HG02938 (cell line): Measurements from ENCODE around the gene HLA-F.

Experiments used
- ATAC-seq: cut with Tn5 transposase; IDR thresholded peaks from one replicate; pipeline ENCODE4 v1.9.1; 2021; ENCODE audit warnings: mild to moderate bottlenecking, moderate library complexity; ENCODE audit not compliant: unreplicated experiment

HLA-F gene

DNA sequence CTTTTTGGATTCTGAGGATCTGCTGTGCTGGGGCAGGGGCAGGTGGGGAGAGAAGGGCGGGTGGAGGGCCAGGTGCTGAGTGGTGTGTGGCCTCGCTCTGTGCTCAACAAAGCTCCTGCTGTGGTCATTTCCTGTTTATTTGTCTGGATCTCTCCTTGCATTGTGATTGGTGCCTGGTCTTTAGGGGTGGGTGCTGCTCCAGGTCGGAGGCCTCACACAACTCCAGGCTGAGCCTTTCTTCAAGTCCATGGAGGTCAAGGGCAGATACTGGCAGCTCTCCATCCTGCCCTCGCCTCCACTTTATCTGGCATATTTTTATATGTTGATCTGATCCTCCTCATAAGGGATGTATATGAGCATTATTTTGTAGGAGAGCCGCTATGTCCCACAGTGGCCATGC is 36.2 kb downstream of the HLA-F start:
- ATAC-seq: no peak

DNA sequence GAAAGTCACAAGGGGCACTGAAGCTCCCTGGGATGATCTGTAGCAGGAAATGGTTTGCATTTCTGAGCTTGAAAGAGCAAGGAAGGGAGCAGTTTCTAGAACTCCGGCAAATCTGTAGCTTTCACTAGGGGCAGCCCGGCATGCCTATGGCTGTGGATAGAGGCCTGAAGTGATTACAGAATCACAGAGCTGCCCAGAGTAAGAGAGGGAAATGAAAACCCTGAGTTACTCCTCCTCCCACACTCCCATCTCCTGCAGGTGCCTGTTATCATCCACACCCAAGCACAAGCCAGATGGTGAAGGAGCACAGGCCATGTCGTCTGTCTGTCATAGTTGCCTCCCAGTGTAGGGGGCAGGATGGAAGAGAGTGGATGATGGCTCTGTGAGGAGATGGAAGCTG is 37.1 kb downstream of the HLA-F start:
- no peak for ATAC-seq

DNA sequence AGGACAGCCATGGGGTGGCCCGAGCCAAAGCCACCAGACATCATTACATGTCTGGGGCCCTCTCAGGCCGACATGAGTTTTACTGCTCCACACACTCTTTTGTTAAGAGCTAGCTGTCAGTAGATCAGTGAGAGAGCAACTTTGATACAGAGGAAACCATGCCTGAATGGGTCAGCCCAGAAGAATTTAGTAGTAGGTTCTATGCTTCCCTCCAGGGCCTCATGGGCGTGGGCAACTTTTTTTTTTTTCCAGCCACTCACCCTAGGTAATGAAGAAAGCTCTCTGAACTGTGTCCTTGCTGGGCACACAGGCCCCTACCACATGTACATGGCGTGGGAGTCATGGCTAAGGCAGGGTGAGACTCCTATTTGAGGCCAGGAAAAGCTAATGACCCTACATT is 38.8 kb downstream of the HLA-F start:
- ATAC-seq: no peak

DNA sequence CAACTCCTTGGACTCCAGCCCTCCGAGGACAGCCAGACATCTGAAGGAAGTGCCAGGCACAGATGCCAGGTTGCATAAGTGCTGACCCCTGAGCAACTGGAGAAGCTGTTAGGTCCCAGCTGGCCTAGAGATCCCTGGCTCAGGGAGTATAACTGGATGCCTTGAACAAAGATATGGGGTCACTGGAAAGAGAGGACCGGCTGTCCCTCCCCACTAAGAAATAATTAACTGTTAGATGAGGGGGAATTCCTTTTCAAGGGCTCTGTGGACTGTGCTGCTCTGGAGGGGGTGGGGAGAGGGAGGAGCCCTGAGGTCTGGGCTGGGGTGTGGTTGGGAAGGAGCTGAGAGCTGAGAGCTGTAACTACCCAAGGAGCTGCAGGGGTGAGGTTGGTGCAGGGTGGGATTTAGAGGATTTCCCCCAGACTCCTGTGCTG is 39.6 kb downstream of the HLA-F start:
- no peak for ATAC-seq

DNA sequence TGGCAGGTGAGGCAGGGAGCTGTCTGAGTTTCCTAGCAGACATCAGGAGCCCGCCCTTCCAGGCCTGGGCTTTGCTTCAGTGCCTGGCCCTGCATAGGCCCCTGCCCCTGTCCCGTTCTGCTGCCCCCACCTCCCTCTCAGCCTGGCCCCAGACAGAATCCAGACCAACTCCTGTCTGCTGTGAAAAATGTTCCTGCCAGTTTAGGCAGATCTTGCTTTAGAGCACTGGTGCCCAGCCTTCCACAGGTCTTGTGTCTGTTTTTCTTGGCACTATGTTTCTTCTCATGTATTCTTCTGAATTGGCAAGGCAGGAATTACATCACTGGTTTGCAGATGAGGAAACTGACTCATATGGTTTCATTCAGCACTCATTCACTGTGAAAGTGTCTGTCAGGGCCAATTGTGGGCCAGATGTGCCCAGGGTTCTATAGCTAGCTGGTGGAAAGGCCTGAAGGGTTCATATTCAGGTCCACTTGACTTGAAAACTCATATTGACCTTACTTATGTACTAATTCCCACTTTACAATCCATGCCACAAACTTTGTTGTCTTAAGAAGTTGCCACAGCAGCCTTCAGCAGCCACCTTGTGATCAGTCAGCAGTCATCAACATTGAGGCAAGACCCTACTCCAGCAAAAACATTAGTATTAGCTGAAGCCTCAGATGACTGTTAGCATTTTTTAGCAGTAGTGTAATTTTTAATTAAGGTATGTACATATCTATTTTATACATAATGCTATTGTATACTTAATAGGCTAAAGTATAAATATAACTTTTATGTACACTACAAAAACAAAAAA is 40.5 kb downstream of the HLA-F start:
- ATAC-seq: no peak

DNA sequence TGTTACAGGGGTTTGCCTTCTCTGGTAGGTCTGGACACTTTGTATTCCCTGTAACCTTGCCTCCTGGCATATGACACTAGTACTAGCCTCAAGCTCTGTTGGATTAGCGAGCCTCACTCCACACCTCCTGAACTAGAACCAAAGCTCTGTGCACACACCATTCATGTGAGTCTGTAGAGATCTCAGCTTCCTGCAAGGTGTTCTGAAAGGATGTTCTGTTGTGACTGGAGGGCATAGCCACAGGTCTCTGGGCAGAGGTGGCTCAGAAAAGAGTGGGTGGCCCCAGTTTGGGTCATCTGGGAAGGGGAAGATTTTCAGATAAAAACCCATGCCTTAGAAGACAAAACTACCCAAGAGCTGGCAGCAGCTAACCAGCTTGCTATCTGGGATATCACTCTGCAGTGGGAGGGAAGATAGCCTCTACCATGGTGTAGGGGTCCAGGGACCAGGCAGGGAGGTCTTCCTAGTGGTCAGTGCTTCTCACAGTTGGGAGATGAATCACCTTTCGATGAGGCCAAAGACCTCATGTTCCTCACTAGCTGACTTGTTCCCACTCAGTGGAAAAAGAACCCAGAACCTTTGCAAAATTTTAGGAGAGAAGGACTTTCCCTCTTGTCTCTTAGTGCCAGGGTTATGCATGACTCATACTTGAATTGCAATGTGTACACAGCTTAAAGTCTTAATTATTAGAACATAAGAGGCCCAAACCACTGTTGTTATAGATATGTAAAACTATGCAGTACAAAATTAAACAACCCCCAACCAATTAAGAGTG is 41.4 kb downstream of the HLA-F start:
- ATAC-seq: no peak

DNA sequence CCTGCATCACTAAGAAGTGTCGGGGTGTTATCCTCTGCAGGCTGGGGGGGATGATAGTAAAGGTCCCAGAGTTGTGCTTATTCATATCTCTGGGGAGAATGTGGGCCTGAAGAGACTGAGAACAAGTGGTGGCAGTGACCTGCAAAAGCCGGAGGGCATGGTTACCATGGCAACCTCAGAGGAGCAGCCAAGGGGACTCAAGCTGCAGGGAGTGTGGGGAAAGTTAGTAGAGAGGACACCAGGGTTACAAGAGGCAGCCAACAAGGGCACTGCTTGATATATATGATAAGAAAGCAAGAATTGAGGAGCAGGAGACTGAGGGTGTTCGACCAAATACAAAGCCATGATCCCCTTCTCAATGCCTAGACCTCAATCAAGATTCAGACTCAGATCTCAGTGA is 46.1 kb downstream of the HLA-F start:
- ATAC-seq: no peak

DNA sequence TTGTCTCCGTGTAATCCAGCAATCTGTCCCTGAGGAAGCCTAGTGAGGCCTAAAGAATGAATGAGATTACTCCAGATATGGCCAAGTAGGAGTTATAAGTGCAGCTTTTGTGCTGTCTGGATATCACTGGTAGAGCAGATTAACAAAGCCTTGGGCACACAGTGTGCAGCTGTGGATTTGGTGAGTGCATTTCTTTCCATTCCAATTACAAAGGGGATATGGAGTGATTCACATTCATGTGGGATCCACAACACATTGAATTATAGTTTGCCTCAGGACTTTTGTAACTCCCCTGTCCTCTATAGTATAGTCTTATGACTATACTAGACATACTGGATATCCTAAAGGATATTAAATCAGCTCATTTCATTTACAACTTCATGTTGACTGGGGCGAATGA is 47.1 kb downstream of the HLA-F start:
- no peak for ATAC-seq

DNA sequence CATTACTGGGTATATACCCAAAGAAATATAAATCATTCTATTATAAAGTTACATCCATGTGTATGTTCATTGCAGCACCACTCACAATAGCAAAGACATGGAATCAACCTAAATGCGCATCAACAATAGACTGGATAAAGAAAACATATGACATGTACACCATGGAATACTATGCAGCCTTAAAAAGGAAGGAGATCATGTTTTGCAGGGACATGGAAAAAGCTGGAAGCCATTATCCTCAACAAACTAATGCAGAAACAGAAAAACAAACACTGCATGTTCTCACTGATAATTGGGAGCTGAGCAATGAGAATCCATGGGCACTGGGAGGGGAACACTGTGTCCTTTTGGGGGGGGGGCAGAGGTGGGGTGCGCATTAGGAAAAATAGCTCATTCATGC is 53.5 kb downstream of the HLA-F start:
- no peak for ATAC-seq
